Activated CD4-positive, alpha-beta T cell treated with anti-CD3 and anti-CD28 coated beads, Interleukin-2, amount 10 ng/mL, durations not matched to agents 24 days and 14 days (primary cell): Measurements from ENCODE around the gene DOCK1. TPM values are rescaled to one million over a fixed set of nuclear protein-coding genes. Genes with fewer than 3 reads are reported as not detected.

Source experiments
- DNase-seq: peaks from one replicate; pipeline ENCODE4 v3.0.0; 2022
- H3K27ac Mint-ChIP-seq: one replicate; pipeline ENCODE4 v1.8.0; 2022; ENCODE audit warnings: mild to moderate bottlenecking, mixed read lengths
- H3K27me3 Mint-ChIP-seq: one replicate; pipeline ENCODE4 v1.8.0; 2022; ENCODE audit warnings: mixed read lengths
- H3K36me3 Mint-ChIP-seq: one replicate; pipeline ENCODE4 v1.8.0; 2022; ENCODE audit warnings: low read depth, mild to moderate bottlenecking, mixed read lengths
- H3K4me1 Mint-ChIP-seq: one replicate; pipeline ENCODE4 v1.8.0; 2021; ENCODE audit warnings: mixed read lengths
- H3K4me3 Mint-ChIP-seq: one replicate; pipeline ENCODE4 v1.8.0; 2022; ENCODE audit warnings: mild to moderate bottlenecking, moderate library complexity, mixed read lengths
- H3K9me3 Mint-ChIP-seq: one replicate; pipeline ENCODE4 v1.8.0; 2021; ENCODE audit warnings: mixed read lengths
- intact Hi-C: fragments of 100-400 bp; cut with micrococcal nuclease; formaldehyde crosslinking; loops from one replicate; pipeline ENCODE4 v1.15.1; 2023
- total RNA-seq: library from RNA; stranded (reverse); gene quantifications from 2 replicates; pipeline ENCODE4 v1.2.3, GENCODE V29; 2022

DOCK1 gene
- total RNA-seq, 1 donor from 2014 or later: 1.5 TPM

DNA sequence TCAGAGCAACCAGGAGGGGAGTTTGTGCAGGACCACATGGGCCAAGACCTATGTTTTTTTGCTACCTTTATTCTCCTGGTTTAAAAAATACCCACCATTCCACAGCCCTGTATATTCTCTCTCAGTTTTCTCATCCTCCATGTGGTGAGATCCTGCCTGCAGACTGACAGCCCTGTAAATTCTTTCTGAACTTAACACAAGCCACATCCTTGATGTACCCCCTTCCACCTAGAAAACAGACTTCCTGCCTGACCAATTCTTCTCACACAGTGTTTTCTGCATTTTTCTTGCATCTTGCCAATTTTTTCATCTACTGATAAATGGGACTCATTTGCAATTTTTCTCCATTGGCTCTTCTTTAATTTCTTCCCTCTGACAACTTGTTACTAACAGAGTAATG is 212.8 kb downstream of the DOCK1 start:
- Mint-ChIP-seq H3K9me3 (no peaks in the 10 kb centered on the region), H3K4me1 (peaks cover 3% of the 10 kb centered on the region), H3K36me3 (no peaks in the 10 kb centered on the region), H3K27me3 (no peaks in the 10 kb centered on the region), H3K4me3 (no peak overlapping the region), H3K27ac (no peak overlapping the region)
- intact Hi-C loops: no loop called here
- DNase-seq: no peak

DNA sequence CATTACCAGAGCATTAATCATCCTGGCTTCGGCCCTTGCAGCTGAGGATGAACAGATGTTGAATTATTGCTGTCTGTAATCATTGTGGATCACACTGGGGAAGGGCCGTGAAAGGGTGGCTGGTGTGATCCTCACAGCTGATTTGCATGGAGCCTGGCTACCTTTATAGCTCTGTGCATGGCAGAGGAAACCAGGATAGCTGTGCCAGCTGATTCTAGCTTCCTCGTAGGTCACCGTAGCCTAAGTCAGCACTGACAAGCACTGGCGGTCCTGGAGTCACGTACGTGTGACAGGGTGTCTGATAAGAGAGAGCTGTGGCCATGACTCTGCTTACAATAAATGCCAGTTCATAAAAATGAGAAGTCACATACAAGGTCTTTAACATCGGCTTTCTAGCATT is 214.7 kb downstream of the DOCK1 start:
- no peaks in the 10 kb centered on the region for H3K27me3 Mint-ChIP-seq
- H3K4me1 Mint-ChIP-seq: peaks cover 3% of the 10 kb centered on the region
- no peaks in the 10 kb centered on the region for H3K36me3 Mint-ChIP-seq
- H3K27ac Mint-ChIP-seq: no peak overlapping the region
- H3K4me3 Mint-ChIP-seq: no peak overlapping the region
- intact Hi-C loops: no loop called here
- H3K9me3 Mint-ChIP-seq: no peaks in the 10 kb centered on the region
- no peak for DNase-seq

GRCh38 chr10:127122831-127123230 is 217.6 kb downstream of the DOCK1 start:
- intact Hi-C loops: no loop called here
- no peaks in the 10 kb centered on the region for H3K36me3 Mint-ChIP-seq
- H3K27me3 Mint-ChIP-seq: no peaks in the 10 kb centered on the region
- no peaks in the 10 kb centered on the region for H3K9me3 Mint-ChIP-seq
- H3K27ac Mint-ChIP-seq: no peak overlapping the region
- no peak for DNase-seq
- peaks cover 3% of the 10 kb centered on the region for H3K4me1 Mint-ChIP-seq
- no peak overlapping the region for H3K4me3 Mint-ChIP-seq

DNA sequence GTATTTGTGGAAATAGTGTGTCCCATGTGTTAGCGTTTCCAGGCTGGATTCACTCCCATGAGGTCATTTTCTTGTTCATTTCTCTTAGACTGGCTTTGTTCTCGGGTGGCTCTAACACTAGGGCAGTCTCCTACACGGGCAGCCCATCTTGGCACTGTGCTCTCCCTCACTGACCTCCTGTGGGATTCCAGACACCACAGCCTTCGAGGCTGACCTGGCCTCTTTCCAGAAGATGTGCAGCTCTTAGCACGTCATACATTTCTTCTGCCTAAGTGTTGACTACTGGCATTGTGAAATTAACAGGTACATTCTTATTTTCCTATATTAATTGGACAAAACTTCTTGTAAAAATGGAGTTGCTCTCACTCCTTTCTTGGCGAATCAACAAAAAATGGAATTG is 218.4 kb downstream of the DOCK1 start:
- Mint-ChIP-seq H3K27ac (no peak overlapping the region), H3K36me3 (no peaks in the 10 kb centered on the region), H3K9me3 (peaks cover 3% of the 10 kb centered on the region), H3K4me1 (no peaks in the 10 kb centered on the region), H3K27me3 (no peaks in the 10 kb centered on the region), H3K4me3 (no peak overlapping the region)
- no peak for DNase-seq
- intact Hi-C loops: no loop called here

GRCh38 chr10:127125331-127125730 is 220.1 kb downstream of the DOCK1 start:
- H3K36me3 Mint-ChIP-seq: no peaks in the 10 kb centered on the region
- intact Hi-C loops: no loop called here
- no peaks in the 10 kb centered on the region for H3K27me3 Mint-ChIP-seq
- no peaks in the 10 kb centered on the region for H3K4me1 Mint-ChIP-seq
- H3K27ac Mint-ChIP-seq: no peak overlapping the region
- H3K9me3 Mint-ChIP-seq: peaks cover 3% of the 10 kb centered on the region
- H3K4me3 Mint-ChIP-seq: no peak overlapping the region
- no peak for DNase-seq

- H3K4me1 Mint-ChIP-seq: no peaks in the 10 kb centered on the region
- peaks cover 3% of the 10 kb centered on the region for H3K9me3 Mint-ChIP-seq
Observed at GRCh38 chr10:127127822-127128221, 222.6 kb downstream of the DOCK1 start.

GRCh38 chr10:127129104-127129503 is 223.9 kb downstream of the DOCK1 start:
- intact Hi-C loops: no loop called here
- no peak for DNase-seq
- H3K4me1 Mint-ChIP-seq: no peaks in the 10 kb centered on the region
- no peaks in the 10 kb centered on the region for H3K36me3 Mint-ChIP-seq
- H3K9me3 Mint-ChIP-seq: peaks cover 3% of the 10 kb centered on the region
- H3K4me3 Mint-ChIP-seq: no peak overlapping the region
- H3K27ac Mint-ChIP-seq: no peak overlapping the region
- no peaks in the 10 kb centered on the region for H3K27me3 Mint-ChIP-seq

More at GRCh38 chr10:127127822-127128221, 222.6 kb downstream of the DOCK1 start:
- H3K4me3 Mint-ChIP-seq: no peak overlapping the region
- intact Hi-C loops: no loop called here
- no peak overlapping the region for H3K27ac Mint-ChIP-seq
- DNase-seq: no peak
- H3K27me3 Mint-ChIP-seq: no peaks in the 10 kb centered on the region
- no peaks in the 10 kb centered on the region for H3K36me3 Mint-ChIP-seq

DNA sequence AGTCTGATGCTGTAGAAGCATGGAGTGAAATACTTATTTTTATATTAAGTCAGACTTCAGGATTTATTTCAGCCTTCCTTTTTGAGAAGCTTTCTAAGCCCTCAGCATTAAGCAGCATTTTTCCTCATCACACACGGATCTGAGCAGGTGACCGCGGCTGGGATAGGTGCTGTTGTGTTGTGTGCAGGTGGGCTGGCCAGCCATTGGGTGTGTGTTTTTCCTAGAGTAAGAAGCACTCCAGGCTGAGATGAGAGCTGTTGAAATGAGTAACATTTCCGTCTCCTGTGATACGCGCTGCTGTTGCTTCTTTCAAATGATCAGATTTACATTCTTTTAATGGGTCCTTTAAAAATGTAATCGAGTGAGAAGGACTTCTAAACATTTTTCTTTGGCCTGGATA is 227.2 kb downstream of the DOCK1 start:
- Mint-ChIP-seq H3K4me1 (no peaks in the 10 kb centered on the region), H3K27me3 (no peaks in the 10 kb centered on the region), H3K4me3 (no peak overlapping the region), H3K36me3 (no peaks in the 10 kb centered on the region), H3K27ac (no peak overlapping the region), H3K9me3 (peaks cover 3% of the 10 kb centered on the region)
- no peak for DNase-seq
- intact Hi-C loops: no loop called here

DNA sequence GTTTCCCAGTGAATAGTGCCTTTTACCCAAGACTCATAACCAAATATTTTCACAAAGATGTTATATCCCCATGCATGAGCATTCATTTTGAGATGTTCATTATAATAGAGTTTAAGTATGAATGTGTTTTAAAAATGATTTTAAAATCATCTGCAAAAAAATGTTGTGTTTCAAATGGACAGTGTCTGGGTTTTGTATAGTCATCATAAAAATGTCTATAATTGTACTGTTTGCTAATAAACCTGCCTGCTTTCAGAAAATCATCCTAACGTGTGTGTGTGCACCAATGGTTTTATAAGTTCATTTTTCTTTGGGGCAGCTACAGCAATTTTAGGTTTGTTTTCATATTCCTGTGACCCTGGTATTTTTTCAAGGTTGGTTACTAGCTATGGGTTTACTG is 228.0 kb downstream of the DOCK1 start:
- DNase-seq: no peak
- Mint-ChIP-seq H3K27ac (no peak overlapping the region), H3K9me3 (peaks cover 3% of the 10 kb centered on the region), H3K27me3 (no peaks in the 10 kb centered on the region), H3K4me3 (no peak overlapping the region), H3K4me1 (no peaks in the 10 kb centered on the region), H3K36me3 (no peaks in the 10 kb centered on the region)
- intact Hi-C loops: no loop called here

DNA sequence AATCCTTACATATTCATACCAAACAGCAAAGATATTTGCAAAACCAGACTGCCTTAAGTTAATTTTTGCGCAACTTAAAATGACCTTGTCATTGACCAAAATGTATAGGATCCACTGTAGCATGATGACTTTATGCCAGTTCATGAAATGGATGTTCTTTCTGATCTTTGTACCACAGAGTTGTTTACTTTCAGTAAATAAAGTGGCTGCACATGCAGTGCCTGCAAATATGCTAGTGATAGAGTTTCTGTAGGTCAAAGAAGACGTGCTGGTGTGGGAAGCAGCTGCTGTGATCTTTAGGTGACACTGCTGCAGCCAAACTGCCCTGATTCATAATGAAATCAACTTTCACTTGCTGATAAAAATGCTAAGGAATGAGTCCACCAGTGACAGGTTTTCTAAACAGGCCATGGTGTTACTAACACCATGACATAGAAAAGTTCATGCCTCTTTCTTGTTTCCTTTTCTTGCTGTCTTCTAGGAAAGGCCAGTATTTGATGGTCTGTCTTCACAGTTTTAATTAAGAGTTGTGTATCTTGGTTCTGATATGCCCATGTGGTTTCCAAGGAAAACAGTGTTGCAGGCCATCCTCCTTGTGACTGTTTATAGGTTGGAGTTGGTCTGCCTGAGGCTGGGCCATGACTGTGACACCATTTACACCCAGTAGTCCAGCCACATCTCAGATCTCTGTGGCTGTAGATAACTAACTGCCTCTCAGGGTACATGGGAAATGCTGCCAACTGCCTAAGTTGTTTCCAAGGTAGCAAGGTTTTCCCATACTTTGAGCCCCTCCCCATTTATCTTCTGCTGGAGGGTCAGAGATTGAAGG is 228.7 kb downstream of the DOCK1 start:
- H3K4me1 Mint-ChIP-seq: no peaks in the 10 kb centered on the region

DNA sequence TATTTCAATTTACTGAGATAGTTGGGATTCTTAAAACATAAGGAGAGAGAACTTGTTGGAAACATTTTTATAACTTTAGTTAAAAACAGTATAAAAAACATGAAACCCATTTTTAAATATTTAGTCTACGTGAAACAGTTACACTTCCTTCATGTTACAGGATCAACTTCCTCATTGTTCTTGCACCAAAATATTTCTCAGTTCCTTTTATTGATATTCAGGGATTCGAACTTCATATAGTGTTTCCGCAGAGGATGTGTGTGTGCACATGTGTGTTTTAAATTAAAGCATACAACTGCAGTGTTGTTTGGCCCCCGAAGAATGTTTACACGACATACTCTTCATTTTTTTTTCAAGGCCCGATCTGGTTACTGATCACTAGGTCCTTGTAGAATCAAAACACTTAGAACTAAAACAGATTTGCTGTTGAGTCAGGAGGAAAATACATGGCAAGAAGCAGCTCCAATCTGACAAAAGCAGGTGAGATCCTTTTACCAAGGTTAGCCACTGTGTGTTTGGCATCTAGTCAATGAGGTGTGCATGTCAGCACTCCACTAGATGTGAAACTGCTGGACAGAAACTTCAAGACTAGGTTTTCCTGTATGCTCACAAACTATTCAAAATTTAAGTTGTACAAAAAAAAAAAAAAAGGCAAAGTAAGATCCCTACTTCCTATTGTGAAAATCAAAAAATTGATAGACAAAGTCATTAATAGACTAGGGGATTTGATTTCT is 230.8 kb downstream of the DOCK1 start:
- intact Hi-C loops: no loop called here
- Mint-ChIP-seq H3K4me3 (no peak overlapping the region), H3K9me3 (no peaks in the 10 kb centered on the region), H3K36me3 (no peaks in the 10 kb centered on the region), H3K4me1 (no peaks in the 10 kb centered on the region), H3K27me3 (no peaks in the 10 kb centered on the region), H3K27ac (no peak overlapping the region)
- no peak for DNase-seq

More for the DNA sequence above, 228.7 kb downstream of the DOCK1 start:
- H3K27ac Mint-ChIP-seq: no peak overlapping the region
- H3K9me3 Mint-ChIP-seq: no peaks in the 10 kb centered on the region
- intact Hi-C loops: no loop called here
- H3K4me3 Mint-ChIP-seq: no peak overlapping the region
- DNase-seq: no peak
- no peaks in the 10 kb centered on the region for H3K36me3 Mint-ChIP-seq
- no peaks in the 10 kb centered on the region for H3K27me3 Mint-ChIP-seq

- DNase-seq: no peak
- intact Hi-C loops: no loop called here
- H3K9me3 Mint-ChIP-seq: no peaks in the 10 kb centered on the region
- no peak overlapping the region for H3K27ac Mint-ChIP-seq
- H3K27me3 Mint-ChIP-seq: no peaks in the 10 kb centered on the region
- no peaks in the 10 kb centered on the region for H3K4me1 Mint-ChIP-seq
- H3K36me3 Mint-ChIP-seq: no peaks in the 10 kb centered on the region
- no peak overlapping the region for H3K4me3 Mint-ChIP-seq
Observed at GRCh38 chr10:127137391-127137790, 232.2 kb downstream of the DOCK1 start.

- intact Hi-C loops: no loop called here
- H3K27ac Mint-ChIP-seq: no peak overlapping the region
- no peak overlapping the region for H3K4me3 Mint-ChIP-seq
- no peaks in the 10 kb centered on the region for H3K9me3 Mint-ChIP-seq
- H3K27me3 Mint-ChIP-seq: no peaks in the 10 kb centered on the region
- no peaks in the 10 kb centered on the region for H3K4me1 Mint-ChIP-seq
- H3K36me3 Mint-ChIP-seq: no peaks in the 10 kb centered on the region
- DNase-seq: no peak
Observed at GRCh38 chr10:127142136-127142535, 236.9 kb downstream of the DOCK1 start.

DNA sequence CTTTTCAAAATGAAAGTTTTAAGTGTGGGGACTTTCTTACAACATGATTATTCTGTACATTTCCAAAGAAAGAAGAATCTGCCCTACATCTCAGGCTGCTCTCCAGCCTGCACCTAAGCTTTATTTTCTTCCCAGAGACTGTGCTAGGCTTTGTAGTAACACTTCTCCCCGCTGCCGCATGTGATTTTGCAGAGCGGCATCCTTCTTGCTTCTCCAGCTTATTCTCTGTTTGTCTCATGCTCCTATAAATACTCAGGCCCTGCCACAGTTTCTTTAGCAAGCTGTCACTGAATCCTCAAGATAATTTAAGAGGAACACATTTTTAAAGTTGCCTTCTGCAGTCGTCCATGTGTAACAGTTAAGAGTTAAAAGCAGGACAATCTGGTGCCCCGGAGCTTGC is 237.6 kb downstream of the DOCK1 start:
- no peaks in the 10 kb centered on the region for H3K36me3 Mint-ChIP-seq
- H3K27me3 Mint-ChIP-seq: no peaks in the 10 kb centered on the region
- no peak for DNase-seq
- H3K4me3 Mint-ChIP-seq: no peak overlapping the region
- H3K4me1 Mint-ChIP-seq: no peaks in the 10 kb centered on the region
- H3K9me3 Mint-ChIP-seq: no peaks in the 10 kb centered on the region
- no peak overlapping the region for H3K27ac Mint-ChIP-seq
- intact Hi-C loops: no loop called here
